HG02970 (cell line): ENCODE measurements around the gene CYTH1.
A peak's percentile ranks its signal among the peaks of the same experiment; 100 is the strongest.

Source experiments
- ATAC-seq: cut with Tn5 transposase; IDR thresholded peaks from one replicate; pipeline ENCODE4 v1.9.1; 2021; ENCODE audit warnings: mild to moderate bottlenecking, moderate library complexity, moderate number of reproducible peaks; ENCODE audit not compliant: unreplicated experiment, low FRiP score

Gene CYTH1

GRCh38 chr17:78658281-78658785 is 123.7 kb downstream of the CYTH1 start:
- no peak for ATAC-seq

- no peak for ATAC-seq
Observed at GRCh38 chr17:78655251-78655940, 126.7 kb downstream of the CYTH1 start.

DNA sequence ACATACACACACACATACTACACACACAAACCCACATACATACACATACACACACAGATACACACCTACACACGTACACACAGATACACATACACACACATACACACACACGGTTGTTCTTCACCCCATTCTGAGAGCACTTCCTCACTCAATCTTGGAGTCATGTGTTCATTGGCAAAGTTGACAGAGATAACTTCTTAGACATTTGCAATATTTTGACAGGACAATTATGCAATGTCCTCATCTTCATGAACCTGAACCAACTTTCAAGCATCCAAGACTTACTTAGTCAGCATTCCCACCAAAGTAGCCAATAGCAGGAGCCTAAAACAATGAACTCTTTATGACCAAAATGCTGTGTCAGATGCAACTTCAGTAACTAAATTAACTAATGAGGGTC is 127.7 kb downstream of the CYTH1 start:
- ATAC-seq, result no peak

DNA sequence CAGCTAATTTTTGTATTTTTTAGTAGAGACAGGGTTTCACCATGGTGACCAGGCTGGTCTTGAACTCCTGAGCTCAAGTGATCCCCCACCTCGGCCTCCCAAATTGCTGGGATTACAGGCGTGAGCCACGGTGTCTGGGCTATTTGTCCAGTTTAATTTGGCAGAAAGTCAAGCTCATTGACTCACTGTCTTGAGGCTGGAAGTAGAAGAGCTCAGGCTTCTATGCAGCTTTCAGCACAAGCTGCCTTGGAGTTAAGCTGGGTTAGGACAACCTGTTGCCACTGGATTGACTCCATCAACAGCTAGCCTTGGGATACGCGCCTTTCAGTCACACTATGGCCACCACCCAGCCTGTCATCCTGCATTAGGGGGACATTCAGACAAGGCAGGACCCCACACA is 128.7 kb downstream of the CYTH1 start:
- ATAC-seq, result no peak

DNA sequence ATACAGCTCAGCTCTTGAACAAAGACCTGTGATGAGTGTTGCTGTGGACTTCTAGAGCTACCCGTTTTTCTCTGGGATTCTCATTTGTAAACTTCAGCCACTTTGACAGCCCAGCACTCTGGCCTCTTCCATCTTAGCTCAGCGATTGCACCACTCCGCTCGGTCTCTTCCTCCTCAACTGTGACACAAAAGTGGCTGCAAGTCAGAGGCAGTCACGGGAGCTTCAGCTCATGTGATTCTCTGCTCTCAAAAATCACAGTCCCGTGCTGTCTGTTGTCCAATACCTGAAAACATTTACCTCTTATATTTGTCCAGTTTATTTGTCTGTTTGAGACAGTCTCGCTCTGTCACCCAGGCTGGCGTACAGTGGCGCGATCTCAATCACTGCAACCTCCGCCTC is 129.2 kb downstream of the CYTH1 start:
- no peak for ATAC-seq

GRCh38 chr17:78652024-78652423 is 130.0 kb downstream of the CYTH1 start:
- ATAC-seq, result no peak

DNA sequence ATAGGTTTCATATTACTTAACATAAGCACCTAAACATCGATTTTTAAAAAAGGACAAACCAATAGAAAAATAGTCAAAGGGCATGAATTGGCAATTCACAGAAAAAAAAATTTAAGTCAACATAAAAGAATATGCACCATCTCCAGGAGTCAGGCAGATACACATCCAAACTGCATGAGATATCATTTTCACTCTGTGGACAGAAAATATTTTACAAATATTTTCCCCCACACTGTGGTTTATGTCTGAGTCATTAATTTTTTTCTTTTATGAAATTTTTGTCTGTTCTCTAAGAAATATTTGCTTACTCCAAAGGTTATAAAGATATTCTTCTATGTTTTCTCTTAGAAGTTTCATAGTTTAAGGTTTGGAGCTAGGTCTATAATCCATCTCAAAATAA is 130.5 kb downstream of the CYTH1 start:
- no peak for ATAC-seq

DNA sequence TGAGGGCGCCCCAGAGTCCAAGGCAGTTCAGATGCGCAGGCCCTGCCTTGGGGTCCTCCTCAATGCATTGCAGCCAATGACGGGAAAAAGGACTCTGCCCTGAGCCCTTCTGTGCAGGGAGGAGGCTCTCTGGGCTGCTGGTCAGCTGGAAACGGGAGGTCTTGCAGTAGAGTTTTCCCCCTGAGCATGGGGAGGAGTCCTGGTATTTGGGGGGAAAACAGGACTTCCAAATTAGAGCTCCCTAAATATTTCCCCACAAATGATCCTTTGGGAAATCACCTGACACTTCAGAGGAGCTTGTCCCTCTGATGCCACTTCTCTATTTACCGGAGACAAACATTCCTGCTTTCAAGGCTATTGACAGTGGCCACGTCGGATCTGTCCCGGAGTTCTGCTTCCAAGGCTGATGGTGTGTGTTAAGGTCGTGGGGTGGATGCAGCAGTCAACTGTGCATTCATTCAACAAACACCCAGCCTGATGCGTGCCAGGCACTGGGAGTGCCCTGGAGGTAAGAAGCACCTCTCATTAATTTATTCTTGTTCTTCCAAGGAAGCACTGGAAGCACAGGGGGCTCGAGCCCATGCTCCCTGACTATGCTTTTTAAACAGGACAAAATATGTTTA is 131.9 kb downstream of the CYTH1 start:
- no peak for ATAC-seq

DNA sequence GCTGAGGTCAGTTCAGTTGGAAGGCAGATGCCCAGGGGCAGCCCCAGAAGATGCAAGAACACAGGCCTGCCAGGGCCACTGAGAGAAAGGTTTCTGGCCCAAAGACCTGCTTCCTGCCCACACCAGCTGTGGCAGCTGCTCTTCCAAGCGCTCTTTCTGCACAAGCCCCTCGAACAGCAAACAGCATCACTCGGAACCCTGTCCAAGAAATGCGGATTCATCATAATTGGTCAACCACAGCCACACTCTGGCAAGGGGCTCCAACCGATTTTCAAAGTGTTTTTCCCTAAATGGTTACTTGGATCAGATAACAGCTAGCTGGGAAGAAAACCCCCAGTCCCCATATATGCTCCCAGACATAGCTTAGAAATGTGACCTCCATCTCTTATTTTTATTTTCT is 133.8 kb downstream of the CYTH1 start:
- no peak for ATAC-seq

DNA sequence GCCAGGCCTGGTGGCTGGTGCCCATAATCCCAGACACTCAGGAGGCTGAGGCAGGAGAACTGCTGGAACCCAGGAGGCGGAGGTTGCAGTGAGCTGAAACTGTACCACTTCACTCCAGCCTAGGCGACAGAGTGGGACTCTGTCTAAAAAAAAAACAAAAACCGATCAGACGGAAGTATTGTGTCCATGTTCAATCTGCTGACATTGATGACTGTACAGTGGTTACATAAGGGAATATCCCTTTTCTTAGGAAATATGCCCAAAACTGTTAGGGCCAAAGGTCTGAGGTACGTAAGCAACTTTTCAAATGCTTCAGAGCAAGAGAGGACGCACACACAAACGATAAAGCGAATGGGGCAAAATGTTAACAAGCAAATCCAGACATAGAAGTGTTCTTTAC is 135.0 kb downstream of the CYTH1 start:
- ATAC-seq, result no peak

GRCh38 chr17:78645421-78646295 is 136.4 kb downstream of the CYTH1 start:
- peak; percentile 81 for ATAC-seq

DNA sequence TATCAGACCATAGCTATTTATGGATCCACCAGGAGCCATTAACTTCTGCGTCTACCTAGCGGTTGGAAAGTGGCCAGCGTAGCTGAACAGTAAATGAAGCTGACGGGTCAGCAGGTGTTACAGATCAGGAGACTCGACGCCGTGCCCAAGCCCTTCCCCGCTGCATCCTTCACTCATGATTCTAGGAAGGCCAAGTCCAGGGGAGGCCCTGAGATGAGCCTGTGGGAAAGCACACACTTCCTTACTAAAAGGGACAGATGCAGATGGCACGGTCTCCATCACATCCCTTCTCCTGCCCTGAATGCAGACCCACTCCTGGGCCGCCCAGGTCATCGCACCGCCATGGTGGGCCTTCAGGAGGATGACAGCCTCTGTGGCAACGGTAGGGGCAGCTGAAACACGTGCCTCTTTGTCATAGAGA is 137.1 kb downstream of the CYTH1 start:
- ATAC-seq, result no peak

- ATAC-seq, result no peak
Observed at GRCh38 chr17:78644224-78644623, 137.8 kb downstream of the CYTH1 start.

DNA sequence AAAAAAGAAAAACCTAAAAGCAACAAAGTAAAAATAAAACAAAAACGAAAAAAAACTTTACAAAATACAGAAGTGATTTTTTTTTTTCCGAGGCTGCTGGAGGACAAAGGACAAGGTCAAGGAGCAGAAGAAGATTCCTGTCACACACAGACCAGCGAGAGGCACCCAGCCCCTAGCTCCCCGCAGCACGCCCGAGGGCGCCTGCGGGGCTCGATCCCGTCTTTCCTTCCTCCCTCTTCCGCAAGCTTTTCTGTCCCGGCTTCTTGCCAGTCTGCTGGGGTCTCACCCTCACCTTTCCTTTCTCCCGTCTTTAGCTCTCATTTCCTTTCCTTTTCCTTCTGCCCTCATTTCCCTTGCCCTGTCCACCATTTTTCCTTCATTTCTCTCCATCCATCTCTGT is 138.7 kb downstream of the CYTH1 start:
- no peak for ATAC-seq

DNA sequence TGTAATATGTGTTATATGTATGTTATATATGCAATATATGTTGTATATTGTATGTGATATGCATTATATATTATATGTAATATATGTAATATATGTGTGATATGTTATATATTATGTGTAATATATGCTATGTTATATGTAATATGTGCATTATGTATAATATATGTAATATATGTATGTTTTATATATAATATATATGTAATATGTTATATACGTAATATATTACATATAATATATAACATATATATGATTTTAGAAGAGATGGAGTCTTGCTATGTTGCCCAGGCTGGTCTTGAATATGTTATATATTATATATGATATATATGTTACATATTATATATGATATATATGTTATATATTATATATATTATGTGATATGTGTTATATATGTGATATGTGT is 139.4 kb downstream of the CYTH1 start:
- ATAC-seq, result no peak

DNA sequence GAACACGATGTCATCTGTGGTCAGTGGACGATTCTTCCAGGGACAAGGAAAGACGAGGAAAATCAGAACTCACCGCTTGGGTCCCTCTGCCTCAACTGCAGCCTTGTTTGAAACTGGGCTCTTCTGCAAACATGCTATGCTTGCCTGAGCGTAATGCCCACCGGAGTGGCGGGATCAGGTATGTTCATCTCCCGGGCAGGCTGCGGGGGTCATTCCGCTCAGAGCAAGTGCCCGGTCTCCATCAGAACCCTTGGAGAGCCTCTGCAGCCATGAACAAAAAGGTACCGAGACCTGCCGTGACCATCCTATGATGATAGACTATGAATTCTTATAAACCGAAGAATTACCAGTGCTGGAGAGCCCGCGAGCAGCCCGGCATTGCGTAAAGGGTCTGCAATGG is 140.4 kb downstream of the CYTH1 start:
- no peak for ATAC-seq

GRCh38 chr17:78641243-78641642 is 140.8 kb downstream of the CYTH1 start:
- no peak for ATAC-seq

DNA sequence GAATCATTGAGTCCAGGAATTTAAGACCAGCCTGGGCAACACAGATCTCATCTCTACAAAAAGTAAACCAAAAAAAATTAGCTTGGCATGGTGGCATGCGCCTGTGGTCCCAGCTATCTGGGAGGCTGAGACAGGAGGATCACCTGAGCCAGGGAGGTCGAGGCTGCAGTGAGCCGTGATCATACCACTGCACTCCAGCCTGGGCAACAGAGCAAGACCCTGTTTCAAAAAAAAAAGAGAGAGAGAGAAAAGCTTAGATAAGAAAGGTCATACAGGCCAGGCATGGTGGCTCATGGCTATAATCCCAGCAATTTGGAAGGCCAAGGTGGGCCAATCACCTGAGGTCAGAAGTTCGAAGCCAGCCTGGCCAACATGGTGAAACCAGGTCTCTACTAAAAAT is 141.4 kb downstream of the CYTH1 start:
- ATAC-seq, result no peak

GRCh38 chr17:78637643-78638420 is 144.2 kb downstream of the CYTH1 start:
- ATAC-seq, result no peak

GRCh38 chr17:78637146-78637545 is 144.9 kb downstream of the CYTH1 start:
- ATAC-seq, result no peak

DNA sequence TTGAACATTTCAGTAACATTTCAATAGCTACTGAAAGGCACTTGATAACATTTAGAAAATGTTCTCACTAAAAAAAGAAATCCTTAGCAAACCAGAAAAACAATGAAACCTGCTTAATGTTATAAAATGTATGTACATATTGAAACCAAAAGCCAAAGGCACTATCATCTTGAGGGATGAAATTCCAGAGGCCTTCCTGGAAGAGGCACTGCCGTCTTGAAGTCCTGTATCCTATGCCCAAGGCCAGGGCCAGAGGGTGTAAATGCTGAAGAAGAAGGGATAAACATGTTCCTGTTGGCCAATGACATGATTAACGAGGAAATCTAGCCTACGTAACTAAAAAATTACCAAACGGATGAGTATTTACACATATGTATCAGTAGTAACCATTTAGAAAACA is 147.9 kb downstream of the CYTH1 start:
- ATAC-seq, result no peak
